GM23338 (cell line): ENCODE data around the gene ATAD3B.

Source experiments
- CREB1 ChIP-seq: fragments of 250-450 bp; sonication (Bioruptor Pico); IDR thresholded peaks from 2 replicates; pipeline ENCODE4 v1.5.0; 2020; ENCODE audit warnings: low read depth, mild to moderate bottlenecking, moderate library complexity
- CTCF ChIP-seq, 2 experiments: fragments of 200-600 bp in 1 of 2; sonication (generic) in 1 of 2; conservative IDR thresholded peaks; 2 replicates each; pipeline versions ENCODE4 v1.5.1 to v1.6.1; 2016 to 2017; ENCODE audit warnings: antibody characterized with exemption in 2 of 2, low read depth in 2 of 2, mild to moderate bottlenecking in 2 of 2, moderate library complexity in 1 of 2
- EZH2 ChIP-seq: fragments of 200-600 bp; sonication (generic); IDR thresholded peaks from one replicate; pipeline ENCODE4 v1.8.0; 2017; ENCODE audit warnings: antibody characterized with exemption, mild to moderate bottlenecking, low read depth; ENCODE audit not compliant: unreplicated experiment
- EZH2phosphoT487 ChIP-seq: fragments of 200-600 bp; sonication (generic); IDR thresholded peaks from one replicate; pipeline ENCODE4 v1.8.1; 2018; ENCODE audit warnings: antibody characterized with exemption; ENCODE audit not compliant: unreplicated experiment
- JUNB ChIP-seq: IDR thresholded peaks from one replicate; pipeline ENCODE4 v1.6.1; 2016; ENCODE audit warnings: antibody characterized with exemption; ENCODE audit not compliant: unreplicated experiment
- NANOG ChIP-seq: IDR thresholded peaks from 2 replicates; pipeline ENCODE4 v1.6.1; 2016; ENCODE audit warnings: antibody characterized with exemption, borderline replicate concordance
- POLR2AphosphoS5 ChIP-seq: IDR thresholded peaks from 2 replicates; pipeline ENCODE4 v1.6.1; 2016; ENCODE audit warnings: antibody characterized with exemption, low read depth
- STAT1 ChIP-seq: IDR thresholded peaks from one replicate; pipeline ENCODE4 v1.6.1; 2016; ENCODE audit warnings: antibody characterized with exemption; ENCODE audit not compliant: unreplicated experiment
- ZNF114 ChIP-seq: fragments of 250-450 bp; sonication (Bioruptor Pico); IDR thresholded peaks from 2 replicates; pipeline ENCODE4 v1.5.0; 2020; ENCODE audit warnings: mild to moderate bottlenecking, moderate library complexity
- ZNF331 ChIP-seq: fragments of 250-450 bp; sonication (Bioruptor Pico); IDR thresholded peaks from 2 replicates; pipeline ENCODE4 v1.5.0; 2020; ENCODE audit warnings: low read depth, mild to moderate bottlenecking, moderate library complexity
- ZNF462 ChIP-seq: fragments of 250-450 bp; sonication (Bioruptor Pico); IDR thresholded peaks from 2 replicates; pipeline ENCODE4 v1.5.0; 2020; ENCODE audit warnings: mild to moderate bottlenecking, moderate library complexity
- TF ChIP-seq, protein P1 (sequence below): IDR thresholded peaks from 2 replicates; pipeline ENCODE4 v1.6.1; 2016; ENCODE audit warnings: antibody characterized with exemption
- TF ChIP-seq, protein P2 (sequence below): IDR thresholded peaks from one replicate; pipeline ENCODE4 v1.6.1; 2018; ENCODE audit warnings: antibody characterized with exemption; ENCODE audit not compliant: unreplicated experiment

- TF ChIP-seq CTCF (conservative IDR thresholded peaks at IDR 0.05; ENCODE audit: low read depth in 2 of 2) (no peak), EZH2 (no peak), POLR2AphosphoS5 (no peak), JUNB (no peak), NANOG (no peak), EZH2phosphoT487 (no peak), ZNF331 (no peak), CREB1 (no peak), STAT1 (no peak), ZNF114 (CRISPR knock-in tag) (no peak), ZNF462 (no peak)
- TF ChIP-seq, protein P1, sequence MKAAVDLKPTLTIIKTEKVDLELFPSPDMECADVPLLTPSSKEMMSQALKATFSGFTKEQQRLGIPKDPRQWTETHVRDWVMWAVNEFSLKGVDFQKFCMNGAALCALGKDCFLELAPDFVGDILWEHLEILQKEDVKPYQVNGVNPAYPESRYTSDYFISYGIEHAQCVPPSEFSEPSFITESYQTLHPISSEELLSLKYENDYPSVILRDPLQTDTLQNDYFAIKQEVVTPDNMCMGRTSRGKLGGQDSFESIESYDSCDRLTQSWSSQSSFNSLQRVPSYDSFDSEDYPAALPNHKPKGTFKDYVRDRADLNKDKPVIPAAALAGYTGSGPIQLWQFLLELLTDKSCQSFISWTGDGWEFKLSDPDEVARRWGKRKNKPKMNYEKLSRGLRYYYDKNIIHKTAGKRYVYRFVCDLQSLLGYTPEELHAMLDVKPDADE = no peak
- TF ChIP-seq, protein P2, sequence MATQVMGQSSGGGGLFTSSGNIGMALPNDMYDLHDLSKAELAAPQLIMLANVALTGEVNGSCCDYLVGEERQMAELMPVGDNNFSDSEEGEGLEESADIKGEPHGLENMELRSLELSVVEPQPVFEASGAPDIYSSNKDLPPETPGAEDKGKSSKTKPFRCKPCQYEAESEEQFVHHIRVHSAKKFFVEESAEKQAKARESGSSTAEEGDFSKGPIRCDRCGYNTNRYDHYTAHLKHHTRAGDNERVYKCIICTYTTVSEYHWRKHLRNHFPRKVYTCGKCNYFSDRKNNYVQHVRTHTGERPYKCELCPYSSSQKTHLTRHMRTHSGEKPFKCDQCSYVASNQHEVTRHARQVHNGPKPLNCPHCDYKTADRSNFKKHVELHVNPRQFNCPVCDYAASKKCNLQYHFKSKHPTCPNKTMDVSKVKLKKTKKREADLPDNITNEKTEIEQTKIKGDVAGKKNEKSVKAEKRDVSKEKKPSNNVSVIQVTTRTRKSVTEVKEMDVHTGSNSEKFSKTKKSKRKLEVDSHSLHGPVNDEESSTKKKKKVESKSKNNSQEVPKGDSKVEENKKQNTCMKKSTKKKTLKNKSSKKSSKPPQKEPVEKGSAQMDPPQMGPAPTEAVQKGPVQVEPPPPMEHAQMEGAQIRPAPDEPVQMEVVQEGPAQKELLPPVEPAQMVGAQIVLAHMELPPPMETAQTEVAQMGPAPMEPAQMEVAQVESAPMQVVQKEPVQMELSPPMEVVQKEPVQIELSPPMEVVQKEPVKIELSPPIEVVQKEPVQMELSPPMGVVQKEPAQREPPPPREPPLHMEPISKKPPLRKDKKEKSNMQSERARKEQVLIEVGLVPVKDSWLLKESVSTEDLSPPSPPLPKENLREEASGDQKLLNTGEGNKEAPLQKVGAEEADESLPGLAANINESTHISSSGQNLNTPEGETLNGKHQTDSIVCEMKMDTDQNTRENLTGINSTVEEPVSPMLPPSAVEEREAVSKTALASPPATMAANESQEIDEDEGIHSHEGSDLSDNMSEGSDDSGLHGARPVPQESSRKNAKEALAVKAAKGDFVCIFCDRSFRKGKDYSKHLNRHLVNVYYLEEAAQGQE = no peak
These were observed 35.5 kb upstream of the ATAD3B start for GRCh38 chr1:1435911-1436629.
